ENCODE measurements around the gene ARPP21. TPM values are rescaled to one million over a fixed set of nuclear protein-coding genes. Genes with fewer than 3 reads are reported as not detected.

Gene ARPP21
- polyA plus RNA-seq, 1 donor from 2014 or later: 12.8 TPM

DNA sequence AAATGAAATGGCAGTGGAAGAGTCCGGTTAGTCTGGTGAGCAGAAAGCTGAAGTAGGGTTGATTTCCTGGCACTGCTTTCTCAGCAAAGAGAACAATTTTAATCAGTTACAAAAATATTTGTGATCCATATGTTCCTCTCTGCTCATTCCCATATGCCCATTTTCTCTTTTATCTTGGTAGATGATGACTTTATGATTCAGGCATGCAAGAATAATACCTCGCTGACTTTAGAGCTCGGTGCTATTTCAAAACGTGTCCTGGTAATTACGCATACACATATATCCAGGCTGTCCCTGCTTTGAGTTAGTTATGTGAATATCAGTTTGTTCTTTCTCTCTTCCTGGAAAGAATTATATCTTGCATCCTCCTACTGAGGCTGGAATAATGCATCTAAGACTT is 38.5 kb downstream of the ARPP21 start:
- TF ChIP-seq TAF1 (IDR thresholded peaks at IDR 0.05; ENCODE audit: low read depth): no peak
- TF ChIP-seq EZH2 (IDR thresholded peaks at IDR 0.05; ENCODE audit: borderline replicate concordance, insufficient read depth, low read length, poor library complexity, severe bottlenecking): no peak
- no peak for TF ChIP-seq RAD21 (conservative IDR thresholded peaks at IDR 0.05)
- no peak for TF ChIP-seq EP300 (conservative IDR thresholded peaks at IDR 0.05; ENCODE audit: poor library complexity, severe bottlenecking)
- TF ChIP-seq, protein P1, sequence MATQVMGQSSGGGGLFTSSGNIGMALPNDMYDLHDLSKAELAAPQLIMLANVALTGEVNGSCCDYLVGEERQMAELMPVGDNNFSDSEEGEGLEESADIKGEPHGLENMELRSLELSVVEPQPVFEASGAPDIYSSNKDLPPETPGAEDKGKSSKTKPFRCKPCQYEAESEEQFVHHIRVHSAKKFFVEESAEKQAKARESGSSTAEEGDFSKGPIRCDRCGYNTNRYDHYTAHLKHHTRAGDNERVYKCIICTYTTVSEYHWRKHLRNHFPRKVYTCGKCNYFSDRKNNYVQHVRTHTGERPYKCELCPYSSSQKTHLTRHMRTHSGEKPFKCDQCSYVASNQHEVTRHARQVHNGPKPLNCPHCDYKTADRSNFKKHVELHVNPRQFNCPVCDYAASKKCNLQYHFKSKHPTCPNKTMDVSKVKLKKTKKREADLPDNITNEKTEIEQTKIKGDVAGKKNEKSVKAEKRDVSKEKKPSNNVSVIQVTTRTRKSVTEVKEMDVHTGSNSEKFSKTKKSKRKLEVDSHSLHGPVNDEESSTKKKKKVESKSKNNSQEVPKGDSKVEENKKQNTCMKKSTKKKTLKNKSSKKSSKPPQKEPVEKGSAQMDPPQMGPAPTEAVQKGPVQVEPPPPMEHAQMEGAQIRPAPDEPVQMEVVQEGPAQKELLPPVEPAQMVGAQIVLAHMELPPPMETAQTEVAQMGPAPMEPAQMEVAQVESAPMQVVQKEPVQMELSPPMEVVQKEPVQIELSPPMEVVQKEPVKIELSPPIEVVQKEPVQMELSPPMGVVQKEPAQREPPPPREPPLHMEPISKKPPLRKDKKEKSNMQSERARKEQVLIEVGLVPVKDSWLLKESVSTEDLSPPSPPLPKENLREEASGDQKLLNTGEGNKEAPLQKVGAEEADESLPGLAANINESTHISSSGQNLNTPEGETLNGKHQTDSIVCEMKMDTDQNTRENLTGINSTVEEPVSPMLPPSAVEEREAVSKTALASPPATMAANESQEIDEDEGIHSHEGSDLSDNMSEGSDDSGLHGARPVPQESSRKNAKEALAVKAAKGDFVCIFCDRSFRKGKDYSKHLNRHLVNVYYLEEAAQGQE (IDR thresholded peaks at IDR 0.05; ENCODE audit: borderline replicate concordance): no peak
- TF ChIP-seq, protein P2, sequence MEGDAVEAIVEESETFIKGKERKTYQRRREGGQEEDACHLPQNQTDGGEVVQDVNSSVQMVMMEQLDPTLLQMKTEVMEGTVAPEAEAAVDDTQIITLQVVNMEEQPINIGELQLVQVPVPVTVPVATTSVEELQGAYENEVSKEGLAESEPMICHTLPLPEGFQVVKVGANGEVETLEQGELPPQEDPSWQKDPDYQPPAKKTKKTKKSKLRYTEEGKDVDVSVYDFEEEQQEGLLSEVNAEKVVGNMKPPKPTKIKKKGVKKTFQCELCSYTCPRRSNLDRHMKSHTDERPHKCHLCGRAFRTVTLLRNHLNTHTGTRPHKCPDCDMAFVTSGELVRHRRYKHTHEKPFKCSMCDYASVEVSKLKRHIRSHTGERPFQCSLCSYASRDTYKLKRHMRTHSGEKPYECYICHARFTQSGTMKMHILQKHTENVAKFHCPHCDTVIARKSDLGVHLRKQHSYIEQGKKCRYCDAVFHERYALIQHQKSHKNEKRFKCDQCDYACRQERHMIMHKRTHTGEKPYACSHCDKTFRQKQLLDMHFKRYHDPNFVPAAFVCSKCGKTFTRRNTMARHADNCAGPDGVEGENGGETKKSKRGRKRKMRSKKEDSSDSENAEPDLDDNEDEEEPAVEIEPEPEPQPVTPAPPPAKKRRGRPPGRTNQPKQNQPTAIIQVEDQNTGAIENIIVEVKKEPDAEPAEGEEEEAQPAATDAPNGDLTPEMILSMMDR (IDR thresholded peaks at IDR 0.05; ENCODE audit: poor library complexity, severe bottlenecking): no peak
- no peak for TF ChIP-seq MXI1 (conservative IDR thresholded peaks at IDR 0.05; ENCODE audit: poor library complexity, severe bottlenecking)
- TF ChIP-seq SMC3 (conservative IDR thresholded peaks at IDR 0.05; ENCODE audit: poor library complexity): no peak
- no peak for TF ChIP-seq POLR2AphosphoS5 (IDR thresholded peaks at IDR 0.05)
- Histone ChIP-seq H3K79me2 (replicated peaks; ENCODE audit: insufficient read depth, low read length) (no peaks in the 10 kb centered on the region), H3K36me3 (ENCODE audit: insufficient read depth, low read length) (no peaks in the 10 kb centered on the region), H3K27ac (ENCODE audit: low read length) (no peak overlapping the region), H3K9ac (ENCODE audit: low read length) (no peak overlapping the region), H3K9me3 (ENCODE audit: low read length) (no peaks in the 10 kb centered on the region), H4K20me1 (ENCODE audit: insufficient read depth) (no peaks in the 10 kb centered on the region), H2AFZ (ENCODE audit: low read depth, low read length) (no peak overlapping the region), H3F3A (ENCODE audit: insufficient read depth, low read length, poor library complexity, severe bottlenecking) (no peaks in the 10 kb centered on the region), H3K27me3 (ENCODE audit: insufficient read depth, low read depth, low read length) (no peaks in the 10 kb centered on the region), H3K4me2 (ENCODE audit: low read length) (no peak overlapping the region), H3K9me2 (ENCODE audit: insufficient read depth, low read length) (no peaks in the 10 kb centered on the region), H3K4me3 (ENCODE audit: low read length) (no peak overlapping the region)

DNA sequence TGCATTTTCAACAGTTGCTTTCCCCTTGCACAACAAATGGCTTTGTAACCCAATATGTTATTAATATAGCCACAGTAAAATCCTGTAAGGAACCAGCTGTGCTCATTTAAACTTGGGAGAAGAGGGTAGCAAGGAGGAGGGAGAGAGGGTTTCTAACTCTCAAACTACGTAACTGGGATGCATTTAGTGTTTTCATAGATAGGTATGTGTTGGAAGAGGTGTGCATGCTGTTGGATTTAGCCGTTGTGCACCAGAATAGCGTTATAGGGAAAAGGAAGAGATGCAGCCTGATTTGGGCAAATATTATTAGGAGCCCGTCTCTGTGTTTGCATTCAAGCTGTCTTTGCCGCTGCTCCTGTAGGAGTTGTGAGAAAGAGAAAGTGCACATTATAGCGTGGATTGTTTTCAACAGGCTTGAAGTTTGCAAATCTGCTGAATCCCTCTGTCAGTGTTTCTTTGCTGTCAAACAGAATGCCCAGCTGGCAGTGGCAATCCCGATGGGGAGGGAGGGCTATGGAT is 39.4 kb downstream of the ARPP21 start:
- Histone ChIP-seq H3K4me3 (ENCODE audit: low read length) (no peak overlapping the region), H3K9ac (ENCODE audit: low read length) (no peak overlapping the region), H3K36me3 (ENCODE audit: insufficient read depth, low read length) (no peaks in the 10 kb centered on the region), H4K20me1 (ENCODE audit: insufficient read depth) (no peaks in the 10 kb centered on the region), H3F3A (ENCODE audit: insufficient read depth, low read length, poor library complexity, severe bottlenecking) (no peaks in the 10 kb centered on the region), H3K27me3 (ENCODE audit: insufficient read depth, low read depth, low read length) (no peaks in the 10 kb centered on the region), H3K9me2 (ENCODE audit: insufficient read depth, low read length) (no peaks in the 10 kb centered on the region), H3K79me2 (replicated peaks; ENCODE audit: insufficient read depth, low read length) (no peaks in the 10 kb centered on the region), H3K27ac (ENCODE audit: low read length) (no peak overlapping the region), H3K4me2 (ENCODE audit: low read length) (no peak overlapping the region), H2AFZ (ENCODE audit: low read depth, low read length) (no peak overlapping the region), H3K9me3 (ENCODE audit: low read length) (no peaks in the 10 kb centered on the region)
- TF ChIP-seq RAD21 (conservative IDR thresholded peaks at IDR 0.05) (no peak), EP300 (conservative IDR thresholded peaks at IDR 0.05; ENCODE audit: poor library complexity, severe bottlenecking) (no peak), SMC3 (conservative IDR thresholded peaks at IDR 0.05; ENCODE audit: poor library complexity) (no peak)

All from neural cell (in vitro differentiated cells).